ENCODE measurements around the gene GJB1.
"Not testable (repeated sequence)": the region's sequence is repeated elsewhere in the genome, so short reads cannot be mapped to it uniquely, and the experiment has no call there.

The GJB1 gene

GRCh38 chrX:71222929-71223328, at the start of gene GJB1:
Gene GJB1, plus strand, starts transcription at chrX:71223224. Its CDS starts 484 bp downstream, at chrX:71223708.
- H3K4me3 ChIP-seq (ENCODE audit: low read depth, low read length), result no peak within 1 kb of the TSS
- DNase-seq (ENCODE audit: low read depth), result no peak
- no peak for TF ChIP-seq MAX (IDR thresholded peaks at IDR 0.05; ENCODE audit: low read depth, low read length)
- TF ChIP-seq POLR2A (IDR thresholded peaks at IDR 0.05; ENCODE audit: extremely low read depth, insufficient read length), result no peak
- no peak for TF ChIP-seq CTCF (IDR thresholded peaks at IDR 0.05; ENCODE audit: low read depth, low read length)
- TF ChIP-seq MYC (IDR thresholded peaks at IDR 0.05; ENCODE audit: low read depth, low read length), result no peak

GRCh38 chrX:71173440-71173839, 49.6 kb upstream of the GJB1 start:
- TF ChIP-seq MYC (IDR thresholded peaks at IDR 0.05; ENCODE audit: low read depth, low read length) (no peak), CTCF (IDR thresholded peaks at IDR 0.05; ENCODE audit: low read depth, low read length) (no peak)
- H3K4me3 ChIP-seq (ENCODE audit: low read depth, low read length), result no peak overlapping the region
- DNase-seq (ENCODE audit: low read depth), result no peak

- DNase-seq (ENCODE audit: low read depth), result no peak
- no peak overlapping the region for H3K4me3 ChIP-seq (ENCODE audit: low read depth, low read length)
- TF ChIP-seq MAX (IDR thresholded peaks at IDR 0.05; ENCODE audit: low read depth, low read length) (no peak), MYC (IDR thresholded peaks at IDR 0.05; ENCODE audit: low read depth, low read length) (no peak), CTCF (IDR thresholded peaks at IDR 0.05; ENCODE audit: low read depth, low read length) (no peak), POLR2A (IDR thresholded peaks at IDR 0.05; ENCODE audit: extremely low read depth, insufficient read length) (no peak)
Observed at GRCh38 chrX:71174795-71175194, 48.2 kb upstream of the GJB1 start.

- TF ChIP-seq CTCF (IDR thresholded peaks at IDR 0.05; ENCODE audit: low read depth, low read length) (no peak), MYC (IDR thresholded peaks at IDR 0.05; ENCODE audit: low read depth, low read length) (no peak), POLR2A (IDR thresholded peaks at IDR 0.05; ENCODE audit: extremely low read depth, insufficient read length) (no peak), MAX (IDR thresholded peaks at IDR 0.05; ENCODE audit: low read depth, low read length) (no peak)
- no peak overlapping the region for H3K4me3 ChIP-seq (ENCODE audit: low read depth, low read length)
- no peak for DNase-seq (ENCODE audit: low read depth)
Observed at GRCh38 chrX:71175531-71175930, 47.5 kb upstream of the GJB1 start.

- TF ChIP-seq MYC (IDR thresholded peaks at IDR 0.05; ENCODE audit: low read depth, low read length), result no peak
- TF ChIP-seq CTCF (IDR thresholded peaks at IDR 0.05; ENCODE audit: low read depth, low read length), result no peak
- no peak for TF ChIP-seq MAX (IDR thresholded peaks at IDR 0.05; ENCODE audit: low read depth, low read length)
- TF ChIP-seq POLR2A (IDR thresholded peaks at IDR 0.05; ENCODE audit: extremely low read depth, insufficient read length), result no peak
- no peak for DNase-seq (ENCODE audit: low read depth)
- H3K4me3 ChIP-seq (ENCODE audit: low read depth, low read length), result no peak overlapping the region
Observed at GRCh38 chrX:71177327-71177726, 45.7 kb upstream of the GJB1 start.

GRCh38 chrX:71178908-71179307, 44.1 kb upstream of the GJB1 start:
- TF ChIP-seq CTCF (IDR thresholded peaks at IDR 0.05; ENCODE audit: low read depth, low read length), result peak; percentile 44
- no peak for TF ChIP-seq POLR2A (IDR thresholded peaks at IDR 0.05; ENCODE audit: extremely low read depth, insufficient read length)

GRCh38 chrX:71180579-71181265, 42.3 kb upstream of the GJB1 start:
- DNase-seq (ENCODE audit: low read depth), result not testable (repeated sequence)
- H3K4me3 ChIP-seq (ENCODE audit: low read depth, low read length), result peak overlapping the region; percentile 73

More at GRCh38 chrX:71178908-71179307, 44.1 kb upstream of the GJB1 start:
- peak; percentile 79 for DNase-seq (ENCODE audit: low read depth)
- H3K4me3 ChIP-seq (ENCODE audit: low read depth, low read length), result no peak overlapping the region
